Endothelial cell of umbilical vein (primary cell): ENCODE results near the gene LFNG. TPM values are rescaled to one million over a fixed set of nuclear protein-coding genes. Genes with fewer than 3 reads are reported as not detected.

Experiments
- BruUV-seq: library from RNA; stranded (reverse); fragments of 400-500 nt; replicated peaks from 2 replicates; lab custom pipeline; 2021; lab: Mats Ljungman, UMichigan
- CTCF ChIA-PET: fragments of 300-600, 350-600 bp; sonication (Branson Sonifier 250); formaldehyde crosslinking; loops from one replicate; lab custom pipeline; 2021; ENCODE audit warnings: antibody characterized with exemption, inconsistent platforms; lab: Charles Lee
- POLR2A ChIA-PET: fragments of 300-600, 350-600 bp; sonication (Branson Sonifier 250); formaldehyde crosslinking; loops from one replicate; lab custom pipeline; 2021; ENCODE audit warnings: antibody characterized with exemption, inconsistent platforms; lab: Charles Lee
- DNase-seq: peaks from one replicate; pipeline ENCODE4 v3.0.0-alpha.2; 2011; ENCODE audit warnings: low read depth, low spot score
- FAIRE-seq: peaks from 2 replicates; lab custom pipeline; 2011; peaks lifted over from hg19 to GRCh38; lab: Jason Lieb, UNC
- H2AFZ ChIP-seq: 2 replicates; pipeline ENCODE4 v1.6.0; 2012; ENCODE audit warnings: low read depth, low read length, control low read depth, inconsistent platforms
- H3K27ac ChIP-seq: 2 replicates; pipeline ENCODE4 v1.5.1; 2011; ENCODE audit warnings: low read depth, mild to moderate bottlenecking, control low read depth, low read length, moderate library complexity; ENCODE audit not compliant: insufficient read depth
- H3K27me3 ChIP-seq, 2 experiments: 2 replicates each; pipeline versions ENCODE4 v1.6.0 to v1.6.1; 2011; ENCODE audit warnings: low read length in 2 of 2, mixed read lengths in 1 of 2; ENCODE audit not compliant: control insufficient read depth in 2 of 2, insufficient read depth in 2 of 2
- H3K36me3 ChIP-seq, 2 experiments: 2 replicates in 1 of 2; 3 replicates in 1 of 2; pipeline ENCODE4 v1.5.1; 2011; ENCODE audit warnings: low read length in 2 of 2, mild to moderate bottlenecking in 1 of 2, moderate library complexity in 1 of 2; ENCODE audit not compliant: control insufficient read depth in 2 of 2, insufficient read depth in 2 of 2; ENCODE audit errors: extremely low read depth in 1 of 2
- H3K4me1 ChIP-seq: 3 replicates; pipeline ENCODE4 v1.5.1; 2011; ENCODE audit warnings: mild to moderate bottlenecking, low read length; ENCODE audit not compliant: control insufficient read depth, insufficient read depth; ENCODE audit errors: extremely low read depth
- H3K4me2 ChIP-seq: 2 replicates; pipeline ENCODE4 v1.6.1; 2011; ENCODE audit warnings: low read length, control low read depth, mixed read lengths; ENCODE audit not compliant: insufficient read depth
- H3K4me3 ChIP-seq, 3 experiments: fragments of 200-600 bp in 1 of 3; sonication (generic), shearing (Covaris generic) in 1 of 3; replicated peaks in 1 of 3; 2 replicates each; pipeline ENCODE4 v1.5.1; 2011 to 2016; ENCODE audit warnings: control low read depth in 3 of 3, low read length in 3 of 3, mild to moderate bottlenecking in 2 of 3, inconsistent platforms in 1 of 3, low read depth in 1 of 3, moderate library complexity in 1 of 3; ENCODE audit not compliant: insufficient read depth in 1 of 3
- H3K79me2 ChIP-seq: 2 replicates; pipeline ENCODE4 v1.6.0; 2012; ENCODE audit warnings: low read length, inconsistent platforms; ENCODE audit not compliant: control insufficient read depth, insufficient read depth
- H3K9ac ChIP-seq: replicated peaks from 2 replicates; pipeline ENCODE3; 2011; ENCODE audit warnings: low read length, control low read depth; ENCODE audit not compliant: insufficient read depth; ENCODE audit errors: extremely low read depth
- H3K9me1 ChIP-seq: replicated peaks from 3 replicates; pipeline ENCODE4 v1.6.0; 2011; ENCODE audit warnings: mild to moderate bottlenecking, low read length; ENCODE audit not compliant: control insufficient read depth, insufficient read depth; ENCODE audit errors: extremely low read depth
- H3K9me3 ChIP-seq: replicated peaks from 2 replicates; pipeline ENCODE4 v1.5.1; 2012; ENCODE audit warnings: low read length, inconsistent platforms; ENCODE audit not compliant: control insufficient read depth, insufficient read depth
- H4K20me1 ChIP-seq: replicated peaks from 2 replicates; pipeline ENCODE3; 2011; ENCODE audit warnings: mild to moderate bottlenecking, low read length; ENCODE audit not compliant: control insufficient read depth, insufficient read depth; ENCODE audit errors: extremely low read depth
- EZH2 ChIP-seq: IDR thresholded peaks from 2 replicates; pipeline ENCODE4 v1.6.1; 2012; ENCODE audit warnings: borderline replicate concordance, low read depth, mild to moderate bottlenecking, moderate library complexity, low read length, inconsistent platforms; ENCODE audit not compliant: severe bottlenecking
- FOS ChIP-seq: IDR thresholded peaks from 2 replicates; pipeline ENCODE4 v1.6.1; 2011; ENCODE audit warnings: mild to moderate bottlenecking, low read length, moderate library complexity, borderline replicate concordance; ENCODE audit not compliant: insufficient read depth
- GATA2 ChIP-seq: IDR thresholded peaks from 2 replicates; pipeline ENCODE4 v1.7.0; 2011; ENCODE audit warnings: low read depth, mild to moderate bottlenecking, moderate library complexity, mixed read lengths, low read length; ENCODE audit not compliant: insufficient read length, insufficient read depth
- JUN ChIP-seq: IDR thresholded peaks from 2 replicates; pipeline ENCODE4 v1.6.1; 2011; ENCODE audit warnings: borderline replicate concordance, low read depth; ENCODE audit not compliant: insufficient read length, insufficient read depth
- MYC ChIP-seq: IDR thresholded peaks from one replicate; pipeline ENCODE4 v1.6.1; 2011; ENCODE audit warnings: mild to moderate bottlenecking, low read depth, low read length
- POLR2A ChIP-seq: IDR thresholded peaks from 2 replicates; pipeline ENCODE4 v1.6.1; 2012; ENCODE audit warnings: low read depth, mild to moderate bottlenecking, control low read depth, low read length
- POLR2AphosphoS5 ChIP-seq: IDR thresholded peaks from 2 replicates; pipeline ENCODE4 v1.6.1; 2012; ENCODE audit warnings: low read depth, mild to moderate bottlenecking, control low read depth, low read length, moderate library complexity; ENCODE audit not compliant: insufficient read depth
- dilution Hi-C: fragments of 300-500 bp; cut with MboI; formaldehyde crosslinking; loops from one replicate; pipeline ENCODE4 v1.15.0; 2019; ENCODE audit warnings: low sequenced_read_pairs; ENCODE audit not compliant: extremely low pct_ligation_motif_present
- intact Hi-C: fragments of 100-400 bp; cut with micrococcal nuclease; formaldehyde crosslinking; loops from one replicate; pipeline ENCODE4 v1.10.0; 2022
- polyA plus RNA-seq, 4 experiments: library from polyadenylated mRNA; depleted of rRNA in 3 of 4; stranded (reverse) in 3 of 4; unstranded in 1 of 4; fragments of >200 nt; gene quantifications; 2 replicates each; pipeline versions ENCODE4 v1.2.1 to v1.2.3, GENCODE V29; 2011 to 2012; ENCODE audit warnings: missing spikeins in 1 of 4
- total RNA-seq: library from RNA; stranded (reverse); gene quantifications from 2 replicates; pipeline ENCODE4 v1.2.3, GENCODE V29; 2021
- TF ChIP-seq, protein P1 (sequence below), 2 donors: IDR thresholded peaks; 1 replicate in 1 of 2; 2 replicates in 1 of 2; pipeline ENCODE4 v1.5.1; 2011; ENCODE audit warnings: low read length in 2 of 2, mild to moderate bottlenecking in 2 of 2, moderate library complexity in 2 of 2, control low read depth in 1 of 2, inconsistent platforms in 1 of 2, low read depth in 1 of 2; ENCODE audit not compliant: insufficient read depth in 1 of 2; ENCODE audit errors: extremely low read depth in 1 of 2
- TF ChIP-seq, protein P2 (sequence below): IDR thresholded peaks from 2 replicates; pipeline ENCODE4 v1.6.1; 2011; ENCODE audit not compliant: insufficient read depth, insufficient read length

LFNG gene
- total and polyA plus RNA-seq, 2 donors (not counting 3 experiments of a cell fraction or from before 2014, with no cell fraction given), result 12.6 to 13.1 TPM

DNA sequence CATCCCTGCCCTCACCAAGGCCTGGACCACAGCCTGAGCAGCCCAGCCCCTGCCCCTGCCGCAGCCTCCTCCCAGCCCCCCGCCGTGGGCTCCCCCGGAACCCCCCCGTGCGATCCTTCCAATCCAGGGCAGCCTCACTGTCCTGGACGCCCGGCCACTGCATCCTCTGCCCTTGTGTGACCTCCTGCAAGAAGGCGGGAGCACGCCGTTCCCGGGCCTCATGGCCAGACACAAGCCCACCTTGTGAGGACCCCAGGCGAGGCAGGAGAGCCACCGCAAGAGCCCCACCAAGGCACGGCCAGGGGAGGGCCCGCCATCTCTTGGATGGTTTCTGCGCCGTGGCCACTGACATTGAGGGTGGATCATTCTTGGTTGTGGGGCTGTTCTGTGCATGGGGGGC is 7.8 kb upstream of the LFNG start:
- ChIA-PET CTCF (interaction anchor here (0.6 to 1.0 kb wide), 2 partner anchors 43 to 44 kb away, joined by 3 to 4 read pairs; partner anchors contain the start of gene BRAT1), POLR2A (no interaction called here)
- Histone ChIP-seq H4K20me1 (no peaks in the 10 kb centered on the region), H3K79me2 (no peaks in the 10 kb centered on the region), H3K36me3 (no peaks in the 10 kb centered on the region), H3K9me3 (no peaks in the 10 kb centered on the region), H3K27me3 (no peaks in the 10 kb centered on the region), H3K27ac (no peak overlapping the region), H2AFZ (peak overlapping the region; percentile 37), H3K4me3 (no peak overlapping the region), H3K4me2 (peak overlapping the region; percentile 28), H3K9ac (no peak overlapping the region), H3K4me1 (peaks cover 20% of the 10 kb centered on the region), H3K9me1 (no peaks in the 10 kb centered on the region)
- no peak for DNase-seq
- dilution Hi-C loops, result no loop called here
- TF ChIP-seq MYC, result no peak
- no peak for TF ChIP-seq FOS
- TF ChIP-seq POLR2A, result no peak
- no peak for TF ChIP-seq EZH2
- TF ChIP-seq, protein P1, sequence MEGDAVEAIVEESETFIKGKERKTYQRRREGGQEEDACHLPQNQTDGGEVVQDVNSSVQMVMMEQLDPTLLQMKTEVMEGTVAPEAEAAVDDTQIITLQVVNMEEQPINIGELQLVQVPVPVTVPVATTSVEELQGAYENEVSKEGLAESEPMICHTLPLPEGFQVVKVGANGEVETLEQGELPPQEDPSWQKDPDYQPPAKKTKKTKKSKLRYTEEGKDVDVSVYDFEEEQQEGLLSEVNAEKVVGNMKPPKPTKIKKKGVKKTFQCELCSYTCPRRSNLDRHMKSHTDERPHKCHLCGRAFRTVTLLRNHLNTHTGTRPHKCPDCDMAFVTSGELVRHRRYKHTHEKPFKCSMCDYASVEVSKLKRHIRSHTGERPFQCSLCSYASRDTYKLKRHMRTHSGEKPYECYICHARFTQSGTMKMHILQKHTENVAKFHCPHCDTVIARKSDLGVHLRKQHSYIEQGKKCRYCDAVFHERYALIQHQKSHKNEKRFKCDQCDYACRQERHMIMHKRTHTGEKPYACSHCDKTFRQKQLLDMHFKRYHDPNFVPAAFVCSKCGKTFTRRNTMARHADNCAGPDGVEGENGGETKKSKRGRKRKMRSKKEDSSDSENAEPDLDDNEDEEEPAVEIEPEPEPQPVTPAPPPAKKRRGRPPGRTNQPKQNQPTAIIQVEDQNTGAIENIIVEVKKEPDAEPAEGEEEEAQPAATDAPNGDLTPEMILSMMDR (IDR thresholded peaks at IDR 0.05; ENCODE audit: extremely low read depth in 1 of 2, insufficient read depth in 1 of 2, low read depth in 1 of 2, low read length in 2 of 2), result no peak
- TF ChIP-seq GATA2, result no peak
- TF ChIP-seq POLR2AphosphoS5, result no peak
- TF ChIP-seq, protein P2, sequence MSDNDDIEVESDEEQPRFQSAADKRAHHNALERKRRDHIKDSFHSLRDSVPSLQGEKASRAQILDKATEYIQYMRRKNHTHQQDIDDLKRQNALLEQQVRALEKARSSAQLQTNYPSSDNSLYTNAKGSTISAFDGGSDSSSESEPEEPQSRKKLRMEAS, result no peak
- TF ChIP-seq JUN, result no peak
- intact Hi-C loops, result loop anchor here (1.0 kb wide), 1 partner anchor 8 kb away; the partner anchor contains the start of gene LFNG
- BruUV-seq, result no TSS peak
- no peak for FAIRE-seq
